HCT116 (cell line): ENCODE results near the gene ARMC2. TPM values are rescaled to one million over a fixed set of nuclear protein-coding genes. Genes with fewer than 3 reads are reported as not detected.

Source experiments
- ATAC-seq: fragments of 200-7000 bp; cut with Tn5 transposase; 2 replicates; pipeline ENCODE4 v1.9.1; 2020; ENCODE audit warnings: mild to moderate bottlenecking, moderate library complexity
- BruUV-seq: library from RNA; stranded (reverse); fragments of 400-500 nt; replicated peaks from 2 replicates; lab custom pipeline; 2021; lab: Mats Ljungman, UMichigan
- CTCF ChIA-PET: fragments of 300-600 bp; sonication (Branson Sonifier 250); formaldehyde crosslinking; loops from one replicate; lab custom pipeline; 2021; ENCODE audit warnings: antibody characterized with exemption; lab: Charles Lee
- POLR2A ChIA-PET: fragments of 300-600, 350-600 bp; sonication (Branson Sonifier 250); formaldehyde crosslinking; loops from one replicate; lab custom pipeline; 2021; ENCODE audit warnings: antibody characterized with exemption; lab: Charles Lee
- RAD21 ChIA-PET, 2 experiments: fragments of 300-600 bp; sonication (Branson Sonifier 250); formaldehyde crosslinking; loops; one replicate each; lab custom pipeline; 2023; ENCODE audit warnings: low total read pairs in 2 of 2; ENCODE audit not compliant: uncharacterized antibody in 2 of 2, unreplicated experiment in 2 of 2, low non-redundant PET in 1 of 2; lab: Charles Lee
- DNase-seq: peaks from one replicate; pipeline ENCODE4 v3.0.0-alpha.2; 2010; ENCODE audit warnings: low read depth, low spot score
- H2AFZ ChIP-seq: fragments of 200-600 bp; shearing (Covaris generic), sonication (generic); 2 replicates; pipeline ENCODE4 v1.6.1; 2017; ENCODE audit warnings: low read depth, mixed run types, mixed read lengths, antibody characterized with exemption, low read length; ENCODE audit not compliant: poor library complexity, severe bottlenecking
- H3K27ac ChIP-seq: 2 replicates; pipeline ENCODE4 v1.5.1; 2012; ENCODE audit warnings: low read depth, low read length
- H3K27me3 ChIP-seq: fragments of 200-600 bp; sonication (generic); 2 replicates; pipeline ENCODE4 v1.6.1; 2016; ENCODE audit warnings: mixed run types, low read length, mixed read lengths; ENCODE audit not compliant: insufficient read depth
- H3K36me3 ChIP-seq, 2 experiments: fragments of 200-500 bp in 1 of 2; fragments of 200-600 bp in 1 of 2; sonication (Bioruptor generic) in 1 of 2; sonication (generic) in 1 of 2; 2 replicates each; pipeline versions ENCODE4 v1.5.1 to v1.6.1; 2014 to 2016; ENCODE audit warnings: low read length in 2 of 2, inconsistent platforms in 1 of 2, mixed read lengths in 1 of 2, mixed run types in 1 of 2; ENCODE audit not compliant: insufficient read depth in 2 of 2, control insufficient read depth in 1 of 2
- H3K4me1 ChIP-seq, 2 experiments: fragments of 200-600 bp in 1 of 2; sonication (generic) in 1 of 2; 2 replicates each; pipeline versions ENCODE4 v1.5.1 to v1.6.1; 2012 to 2017; ENCODE audit warnings: low read length in 2 of 2, inconsistent platforms in 1 of 2, mild to moderate bottlenecking in 1 of 2, mixed read lengths in 1 of 2, mixed run types in 1 of 2, moderate library complexity in 1 of 2; ENCODE audit not compliant: insufficient read depth in 2 of 2, control insufficient read depth in 1 of 2
- H3K4me2 ChIP-seq: fragments of 200-600 bp; sonication (generic); 2 replicates; pipeline ENCODE4 v1.6.1; 2017; ENCODE audit warnings: mixed run types, low read length, mixed read lengths
- H3K4me3 ChIP-seq, 2 experiments: fragments of 200-600 bp in 1 of 2; sonication (generic) in 1 of 2; replicated peaks in 1 of 2; 2 replicates each; pipeline ENCODE4 v1.5.1; 2011 to 2016; ENCODE audit warnings: low read length in 2 of 2, control low read depth in 1 of 2, low read depth in 1 of 2, mild to moderate bottlenecking in 1 of 2, mixed read lengths in 1 of 2, mixed run types in 1 of 2
- H3K79me2 ChIP-seq: fragments of 200-600 bp; sonication (generic); 2 replicates; pipeline ENCODE4 v1.6.1; 2017; ENCODE audit warnings: mild to moderate bottlenecking, mixed run types, low read length, moderate library complexity, mixed read lengths; ENCODE audit not compliant: insufficient read depth
- H3K9ac ChIP-seq: fragments of 200-600 bp; sonication (generic); 2 replicates; pipeline ENCODE4 v1.6.1; 2016; ENCODE audit warnings: low read length, mixed read lengths
- H3K9me2 ChIP-seq: fragments of 200-600 bp; sonication (generic), shearing (Covaris generic); 2 replicates; pipeline ENCODE4 v1.6.1; 2017; ENCODE audit warnings: mixed run types, mild to moderate bottlenecking, moderate library complexity; ENCODE audit not compliant: insufficient read depth
- H3K9me3 ChIP-seq, 2 experiments: fragments of 200-500 bp in 1 of 2; fragments of 200-600 bp in 1 of 2; sonication (Bioruptor generic) in 1 of 2; sonication (generic) in 1 of 2; 2 replicates each; pipeline ENCODE4 v1.6.1; 2014 to 2017; ENCODE audit warnings: low read length in 2 of 2, mixed read lengths in 2 of 2, inconsistent platforms in 1 of 2, low read depth in 1 of 2, mild to moderate bottlenecking in 1 of 2, mixed run types in 1 of 2, moderate library complexity in 1 of 2; ENCODE audit not compliant: control insufficient read depth in 1 of 2, insufficient read depth in 1 of 2
- H4K20me1 ChIP-seq: fragments of 200-600 bp; sonication (generic), shearing (Covaris generic); 2 replicates; pipeline ENCODE4 v1.6.1; 2017; ENCODE audit warnings: mixed run types, mild to moderate bottlenecking, moderate library complexity; ENCODE audit not compliant: insufficient read depth
- CEBPB ChIP-seq: IDR thresholded peaks from 2 replicates; pipeline ENCODE4 v1.6.1; 2012; ENCODE audit warnings: low read depth
- CTCF ChIP-seq, 3 experiments: fragments of 200-600 bp in 1 of 3; sonication (generic) in 1 of 3; IDR thresholded peaks in 2 of 3; conservative IDR thresholded peaks in 1 of 3; 2 replicates each; pipeline ENCODE4 v1.5.1; 2012 to 2017; ENCODE audit warnings: low read depth in 2 of 3, low read length in 2 of 3, antibody characterized with exemption in 1 of 3, borderline replicate concordance in 1 of 3, control low read depth in 1 of 3, mild to moderate bottlenecking in 1 of 3, mixed read lengths in 1 of 3, mixed run types in 1 of 3, moderate library complexity in 1 of 3; ENCODE audit not compliant: insufficient read depth in 1 of 3
- EGR1 ChIP-seq: IDR thresholded peaks from 2 replicates; pipeline ENCODE4 v1.6.1; 2012; ENCODE audit warnings: low read depth
- ELF1 ChIP-seq: IDR thresholded peaks from 2 replicates; pipeline ENCODE4 v1.6.1; 2012; ENCODE audit warnings: low read depth, borderline replicate concordance
- EZH2 ChIP-seq: fragments of 200-600 bp; sonication (generic); IDR thresholded peaks from 2 replicates; pipeline ENCODE4 v1.6.1; 2017; ENCODE audit warnings: antibody characterized with exemption, mixed run types
- EZH2phosphoT487 ChIP-seq: fragments of 200-600 bp; IDR thresholded peaks from 2 replicates; pipeline ENCODE4 v1.6.1; 2018; ENCODE audit warnings: antibody characterized with exemption, borderline replicate concordance
- JUND ChIP-seq: IDR thresholded peaks from 2 replicates; pipeline ENCODE4 v1.6.1; 2012
- RAD21 ChIP-seq: IDR thresholded peaks from 2 replicates; pipeline ENCODE4 v1.6.1; 2012; ENCODE audit warnings: low read depth, mild to moderate bottlenecking
- SIN3A ChIP-seq: IDR thresholded peaks from 2 replicates; pipeline ENCODE4 v1.6.1; 2012; ENCODE audit warnings: low read depth
- SP1 ChIP-seq: IDR thresholded peaks from 2 replicates; pipeline ENCODE4 v1.6.1; 2012; ENCODE audit warnings: low read depth
- SRF ChIP-seq: IDR thresholded peaks from 2 replicates; pipeline ENCODE4 v1.6.1; 2012; ENCODE audit warnings: low read depth
- TCF7L2 ChIP-seq: IDR thresholded peaks from 2 replicates; pipeline ENCODE4 v1.7.0; 2011; ENCODE audit warnings: borderline replicate concordance, inconsistent platforms; ENCODE audit not compliant: insufficient read depth, insufficient read length; ENCODE audit errors: extremely low read depth
- ZFX ChIP-seq: fragments of 450-650 bp; IDR thresholded peaks from 2 replicates; pipeline ENCODE4 v1.6.1; 2017
- intact Hi-C: fragments of 100-400 bp; cut with micrococcal nuclease; formaldehyde crosslinking; loops from 2 replicates; pipeline ENCODE4 v1.10.0; 2022
- total RNA-seq: library from RNA; stranded (reverse); gene quantifications from one replicate; pipeline ENCODE4 v1.2.1, GENCODE V29; 2021; ENCODE audit not compliant: unreplicated experiment
- TF ChIP-seq, protein P1 (sequence below): IDR thresholded peaks from 2 replicates; pipeline ENCODE4 v1.6.1; 2011; ENCODE audit warnings: mild to moderate bottlenecking, low read length, moderate library complexity; ENCODE audit not compliant: insufficient replicate concordance; ENCODE audit errors: extremely low read depth
- TF ChIP-seq, protein P2 (sequence below): IDR thresholded peaks from 2 replicates; pipeline ENCODE4 v1.6.1; 2012

The ARMC2 gene
- total RNA-seq, 1 experiment from 2014 or later, result 3.6 TPM

GRCh38 chr6:109019911-109020310, 171.7 kb downstream of the ARMC2 start:
- no peak for DNase-seq
- no peaks in the 10 kb centered on the region for H3K4me1 ChIP-seq
- intact Hi-C loops, result no loop called here
- H3K4me2 ChIP-seq, result no peak overlapping the region
- H3K9me3 ChIP-seq, result no peaks in the 10 kb centered on the region
- CTCF ChIA-PET, result no interaction called here
- no peak overlapping the region for H3K27ac ChIP-seq
- H3K36me3 ChIP-seq, result no peaks in the 10 kb centered on the region
- H4K20me1 ChIP-seq, result no peaks in the 10 kb centered on the region
- H3K4me3 ChIP-seq, result no peak overlapping the region
- H3K9me2 ChIP-seq, result no peaks in the 10 kb centered on the region
- TF ChIP-seq EZH2phosphoT487 (no peak), EZH2 (no peak), RAD21 (no peak), SIN3A (no peak), CEBPB (no peak), JUND (no peak), CTCF (IDR thresholded peaks at IDR 0.05 in 2 of 3, conservative IDR thresholded peaks at IDR 0.05 in 1 of 3; ENCODE audit: borderline replicate concordance in 1 of 3, insufficient read depth in 1 of 3, low read depth in 2 of 3, low read length in 2 of 3) (no peak), TCF7L2 (no peak), EGR1 (no peak), ELF1 (no peak), ZFX (no peak), SRF (no peak), SP1 (no peak)
- TF ChIP-seq, protein P1, sequence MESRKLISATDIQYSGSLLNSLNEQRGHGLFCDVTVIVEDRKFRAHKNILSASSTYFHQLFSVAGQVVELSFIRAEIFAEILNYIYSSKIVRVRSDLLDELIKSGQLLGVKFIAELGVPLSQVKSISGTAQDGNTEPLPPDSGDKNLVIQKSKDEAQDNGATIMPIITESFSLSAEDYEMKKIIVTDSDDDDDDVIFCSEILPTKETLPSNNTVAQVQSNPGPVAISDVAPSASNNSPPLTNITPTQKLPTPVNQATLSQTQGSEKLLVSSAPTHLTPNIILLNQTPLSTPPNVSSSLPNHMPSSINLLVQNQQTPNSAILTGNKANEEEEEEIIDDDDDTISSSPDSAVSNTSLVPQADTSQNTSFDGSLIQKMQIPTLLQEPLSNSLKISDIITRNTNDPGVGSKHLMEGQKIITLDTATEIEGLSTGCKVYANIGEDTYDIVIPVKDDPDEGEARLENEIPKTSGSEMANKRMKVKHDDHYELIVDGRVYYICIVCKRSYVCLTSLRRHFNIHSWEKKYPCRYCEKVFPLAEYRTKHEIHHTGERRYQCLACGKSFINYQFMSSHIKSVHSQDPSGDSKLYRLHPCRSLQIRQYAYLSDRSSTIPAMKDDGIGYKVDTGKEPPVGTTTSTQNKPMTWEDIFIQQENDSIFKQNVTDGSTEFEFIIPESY, result no peak
- TF ChIP-seq, protein P2, sequence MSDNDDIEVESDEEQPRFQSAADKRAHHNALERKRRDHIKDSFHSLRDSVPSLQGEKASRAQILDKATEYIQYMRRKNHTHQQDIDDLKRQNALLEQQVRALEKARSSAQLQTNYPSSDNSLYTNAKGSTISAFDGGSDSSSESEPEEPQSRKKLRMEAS, result no peak
- TF ChIP-seq, all 23 proteins: peak for 0
- H3K9ac ChIP-seq, result no peak overlapping the region
- BruUV-seq, result no TSS peak
- H3K27me3 ChIP-seq, result no peaks in the 10 kb centered on the region
- no peak overlapping the region for H2AFZ ChIP-seq
- ChIA-PET RAD21 (no interaction called here), POLR2A (no interaction called here)
- no peak for ATAC-seq
- H3K79me2 ChIP-seq, result no peaks in the 10 kb centered on the region
